K562 (cell line): ENCODE data around the gene ENPP5. TPM values are rescaled to one million over a fixed set of nuclear protein-coding genes. Genes with fewer than 3 reads are reported as not detected.

Experiments
- ATAC-seq: fragments of 200-7000 bp; cut with Tn5 transposase; 3 replicates; pipeline ENCODE4 v1.9.1; 2020; ENCODE audit warnings: moderate library complexity
- BruUV-seq: library from RNA; stranded (reverse); fragments of 400-500 nt; replicated peaks from 2 replicates; lab custom pipeline; 2021; lab: Mats Ljungman, UMichigan
- CTCF ChIA-PET: fragments of 300-600 bp; formaldehyde crosslinking; extraction: SDS; loops from one replicate; lab custom pipeline; 2021; ENCODE audit warnings: low intra/inter-chr PET ratio; lab: Yijun Ruan, JAX
- POLR2A ChIA-PET: fragments of 300-600, 350-650 bp; sonication (Branson Sonifier 250); formaldehyde crosslinking; extraction: SDS; loops from one replicate; lab custom pipeline; 2021; ENCODE audit warnings: antibody characterized with exemption, inconsistent platforms; lab: Yijun Ruan, JAX
- DNase-seq, 4 experiments: peaks; one replicate each; pipeline versions ENCODE4 v3.0.0 to v3.0.0-alpha.2; 2011 to 2018; ENCODE audit warnings: low spot score in 3 of 4, mixed read lengths in 3 of 4; ENCODE audit errors: extremely low read depth in 1 of 4
- FAIRE-seq: peaks from 2 replicates; lab custom pipeline; 2011; peaks lifted over from hg19 to GRCh38; lab: Jason Lieb, UNC
- H2AFZ ChIP-seq: 2 replicates; pipeline ENCODE4 v1.6.0; 2011; ENCODE audit warnings: low read depth, low read length, control low read depth, inconsistent platforms
- H3K27ac ChIP-seq: fragments of 200-600 bp; 3 replicates; pipeline ENCODE4 v1.8.0; 2011; ENCODE audit warnings: low read depth, mild to moderate bottlenecking, control low read depth, inconsistent platforms, low read length, moderate library complexity, mixed read lengths; ENCODE audit errors: extremely low read depth
- H3K27me3 ChIP-seq, 2 experiments: fragments of 300-600 bp in 1 of 2; 2 replicates in 1 of 2; 3 replicates in 1 of 2; pipeline versions ENCODE4 v1.6.0 to v1.8.0; 2011; ENCODE audit warnings: inconsistent platforms in 2 of 2, low read length in 2 of 2, mild to moderate bottlenecking in 1 of 2, mixed read lengths in 1 of 2, moderate library complexity in 1 of 2; ENCODE audit not compliant: control insufficient read depth in 2 of 2, insufficient read depth in 2 of 2
- H3K36me3 ChIP-seq: fragments of 300-600 bp; 3 replicates; pipeline ENCODE4 v1.8.0; 2011; ENCODE audit warnings: mild to moderate bottlenecking, low read length, inconsistent platforms; ENCODE audit not compliant: control insufficient read depth, insufficient read depth
- H3K4me1 ChIP-seq, 2 experiments: fragments of 200-600 bp in 1 of 2; replicated peaks in 1 of 2; 2 replicates in 1 of 2; 3 replicates in 1 of 2; pipeline versions ENCODE4 v1.5.1 to v1.8.0; 2011; ENCODE audit warnings: inconsistent platforms in 2 of 2, low read length in 2 of 2, mild to moderate bottlenecking in 1 of 2, mixed read lengths in 1 of 2, moderate library complexity in 1 of 2; ENCODE audit not compliant: control insufficient read depth in 2 of 2, insufficient read depth in 2 of 2
- H3K4me2 ChIP-seq: 2 replicates; pipeline ENCODE4 v1.6.1; 2011; ENCODE audit warnings: low read length, control low read depth, inconsistent platforms, mixed read lengths; ENCODE audit not compliant: insufficient read depth
- H3K4me3 ChIP-seq: fragments of 200-600 bp; sonication (generic), shearing (Covaris generic); 2 replicates; pipeline ENCODE4 v1.5.1; 2016; ENCODE audit warnings: control low read depth, inconsistent platforms
- H3K79me2 ChIP-seq: fragments of 200-600 bp; 3 replicates; pipeline ENCODE4 v1.8.0; 2011; ENCODE audit warnings: low read length, inconsistent platforms; ENCODE audit not compliant: control insufficient read depth, insufficient read depth
- H3K9ac ChIP-seq, 2 experiments: 2 replicates each; pipeline versions ENCODE4 v1.6.0 to v1.6.1; 2011; ENCODE audit warnings: low read depth in 2 of 2, low read length in 2 of 2, control low read depth in 1 of 2, inconsistent platforms in 1 of 2, mild to moderate bottlenecking in 1 of 2, mixed read lengths in 1 of 2; ENCODE audit not compliant: insufficient read depth in 1 of 2
- H3K9me1 ChIP-seq: one replicate; pipeline ENCODE4 v1.6.0; 2011; ENCODE audit warnings: inconsistent platforms, mild to moderate bottlenecking, low read length, moderate library complexity; ENCODE audit not compliant: control insufficient read depth, insufficient read depth
- H3K9me3 ChIP-seq: replicated peaks from 2 replicates; pipeline ENCODE4 v1.5.1; 2011; ENCODE audit warnings: low read depth, low read length, inconsistent platforms; ENCODE audit not compliant: control insufficient read depth, insufficient read depth
- H4K20me1 ChIP-seq: replicated peaks from 2 replicates; pipeline ENCODE4 v1.6.1; 2011; ENCODE audit warnings: low read length, inconsistent platforms, mixed read lengths; ENCODE audit not compliant: control insufficient read depth, insufficient read depth
- ADNP ChIP-seq: fragments of 200-800 bp; sonication (Bioruptor generic); IDR thresholded peaks from 2 replicates; pipeline ENCODE4 v1.6.1; 2016; ENCODE audit warnings: missing genetic modification characterization, missing compliant biosample characterization
- CC2D1A ChIP-seq: fragments of 450-650 bp; IDR thresholded peaks from 2 replicates; pipeline ENCODE4 v1.6.1; 2017; ENCODE audit warnings: mild to moderate bottlenecking
- DNMT1 ChIP-seq: fragments of 450-650 bp; IDR thresholded peaks from 2 replicates; pipeline ENCODE4 v1.6.1; 2016; ENCODE audit warnings: antibody characterized with exemption, mild to moderate bottlenecking
- FOXJ2 ChIP-seq: fragments of 200-800 bp; sonication (Bioruptor generic); IDR thresholded peaks from 2 replicates; pipeline ENCODE4 v1.6.1; 2016; ENCODE audit warnings: missing genetic modification characterization, missing compliant biosample characterization
- HLTF ChIP-seq: fragments of 450-650 bp; IDR thresholded peaks from 2 replicates; pipeline ENCODE4 v1.6.1; 2016
- HNRNPH1 ChIP-seq: fragments of 200-400 bp; formaldehyde crosslinking; optimal IDR thresholded peaks from 2 replicates; pipeline ENCODE3; 2017; ENCODE audit warnings: low read depth, mild to moderate bottlenecking, low read length, moderate library complexity
- JUND ChIP-seq, 2 experiments: IDR thresholded peaks; 2 replicates in 1 of 2; 3 replicates in 1 of 2; pipeline ENCODE4 v1.6.1; 2011; ENCODE audit warnings: borderline replicate concordance in 2 of 2, low read depth in 2 of 2, low read length in 2 of 2, improper control_type of control experiment in 1 of 2, missing biosample characterization in 1 of 2, missing genetic modification characterization in 1 of 2, missing genetic modification reagents in 1 of 2
- KAT8 ChIP-seq: fragments of 450-650 bp; IDR thresholded peaks from 2 replicates; pipeline ENCODE4 v1.6.1; 2016; ENCODE audit warnings: low read depth, mild to moderate bottlenecking
- NFXL1 ChIP-seq: fragments of 450-650 bp; formaldehyde crosslinking; IDR thresholded peaks from 2 replicates; pipeline ENCODE4 v1.4.0; 2021; ENCODE audit warnings: mild to moderate bottlenecking
- NR1H2 ChIP-seq: sonication (generic); formaldehyde crosslinking; IDR thresholded peaks from 2 replicates; pipeline ENCODE4 v1.4.0; 2020; ENCODE audit warnings: mild to moderate bottlenecking, missing genetic modification reagents
- NR2C2 ChIP-seq, 2 experiments: fragments of 200-800 bp in 1 of 2; sonication (Bioruptor generic) in 1 of 2; sonication (generic) in 1 of 2; formaldehyde crosslinking in 1 of 2; IDR thresholded peaks; 2 replicates each; pipeline versions ENCODE4 v1.6.1 to v1.8.0; 2016 to 2022; ENCODE audit warnings: mild to moderate bottlenecking in 1 of 2, missing compliant biosample characterization in 1 of 2, missing genetic modification characterization in 1 of 2, missing genetic modification reagents in 1 of 2
- POU5F1 ChIP-seq: fragments of 150-350 bp; IDR thresholded peaks from 2 replicates; pipeline ENCODE4 v1.6.1; 2014; ENCODE audit warnings: borderline replicate concordance, low read length, low read depth, mild to moderate bottlenecking; ENCODE audit not compliant: partially characterized antibody
- RFX7 ChIP-seq: fragments of 250-450 bp; sonication (Bioruptor Pico); IDR thresholded peaks from 2 replicates; pipeline ENCODE4 v1.5.1; 2021; ENCODE audit warnings: mild to moderate bottlenecking
- TAF9B ChIP-seq: fragments of 450-650 bp; IDR thresholded peaks from 2 replicates; pipeline ENCODE4 v1.6.1; 2018; ENCODE audit warnings: mild to moderate bottlenecking; ENCODE audit not compliant: partially characterized antibody
- TEAD4 ChIP-seq, 2 experiments: sonication (generic) in 1 of 2; formaldehyde crosslinking in 1 of 2; IDR thresholded peaks; 2 replicates each; pipeline versions ENCODE4 v1.6.1 to v1.8.0; 2012 to 2022; ENCODE audit warnings: borderline replicate concordance in 1 of 2, inconsistent platforms in 1 of 2, low read length in 1 of 2, mild to moderate bottlenecking in 1 of 2, missing genetic modification reagents in 1 of 2
- ZNF263 ChIP-seq: sonication (generic); formaldehyde crosslinking; IDR thresholded peaks from 2 replicates; pipeline ENCODE4 v1.8.0; 2022; ENCODE audit warnings: mild to moderate bottlenecking, missing genetic modification reagents, borderline replicate concordance
- ZNF431 ChIP-seq: sonication (generic); formaldehyde crosslinking; IDR thresholded peaks from 2 replicates; pipeline ENCODE4 v1.8.0; 2022; ENCODE audit warnings: mild to moderate bottlenecking, missing genetic modification reagents
- ZNF707 ChIP-seq: fragments of 250-450 bp; sonication (Bioruptor Pico); conservative IDR thresholded peaks from 2 replicates; pipeline ENCODE4 v1.8.0; 2022; ENCODE audit warnings: inconsistent platforms, mild to moderate bottlenecking, moderate library complexity
- WGBS: fragments of 100-300 bp; shearing (Covaris generic); methylation state at CpG from one replicate; pipeline ENCODE4 v1.1.6; 2016; ENCODE audit warnings: low coverage, mixed read lengths; ENCODE audit not compliant: insufficient coverage; ENCODE audit errors: missing lambda C conversion rate; 5-methylcytosine and 5-hydroxymethylcytosine counted together
- in situ Hi-C: fragments of 300-500 bp; cut with MboI; formaldehyde crosslinking; loops from 4 replicates; pipeline ENCODE4 v1.15.0; 2018; ENCODE audit warnings: inconsistent platforms, mixed read lengths
- intact Hi-C: fragments of 100-400 bp; cut with micrococcal nuclease; formaldehyde crosslinking; loops from 2 replicates; pipeline ENCODE4 v1.14.2; 2022
- polyA plus RNA-seq, 8 experiments: library from polyadenylated mRNA; depleted of rRNA in 4 of 8; stranded (reverse) in 5 of 8; unstranded in 3 of 8; fragments of >200 nt; fragmentation: Nextera tagmentation in 2 of 8; fragmentation: Illumina TruSeq in 1 of 8; extraction: Ambion mirVana in 2 of 8; extraction: Trizol in 1 of 8; gene quantifications; 2 replicates each; pipeline versions ENCODE4 v1.2.1 to v1.2.3, GENCODE V29; 2011 to 2014; ENCODE audit warnings: inconsistent platforms in 1 of 8, missing spikeins in 1 of 8
- total RNA-seq, 7 experiments: library from RNA; depleted of rRNA in 6 of 7; stranded (reverse); fragments of >200 nt in 6 of 7; fragmentation: Illumina TruSeq in 2 of 7; extraction: Trizol in 2 of 7; gene quantifications; 2 replicates each; pipeline versions ENCODE4 v1.2.1 to v1.2.3, GENCODE V29; 2011 to 2021; ENCODE audit warnings: low replicate concordance in 1 of 7
- TF ChIP-seq, protein P1 (sequence below), 2 experiments: IDR thresholded peaks in 1 of 2; conservative IDR thresholded peaks in 1 of 2; 2 replicates each; pipeline ENCODE4 v1.6.1; 2016; ENCODE audit warnings: low read depth in 2 of 2, mild to moderate bottlenecking in 1 of 2, missing compliant biosample characterization in 1 of 2, missing genetic modification characterization in 1 of 2, moderate library complexity in 1 of 2
- TF ChIP-seq, protein P2 (sequence below), 3 experiments: fragments of 200-800 bp in 1 of 3; sonication (Bioruptor generic) in 1 of 3; sonication (generic) in 1 of 3; formaldehyde crosslinking in 1 of 3; IDR thresholded peaks; 2 replicates each; pipeline versions ENCODE4 v1.6.1 to v1.8.0; 2016 to 2022; ENCODE audit warnings: mild to moderate bottlenecking in 2 of 3, missing compliant biosample characterization in 2 of 3, missing genetic modification characterization in 2 of 3, missing genetic modification reagents in 1 of 3

ENPP5 gene
- total and polyA plus RNA-seq, 9 of the 15 experiments (the other 6 are each of a cell fraction or from before 2014, with no cell fraction given) = not detected

DNA sequence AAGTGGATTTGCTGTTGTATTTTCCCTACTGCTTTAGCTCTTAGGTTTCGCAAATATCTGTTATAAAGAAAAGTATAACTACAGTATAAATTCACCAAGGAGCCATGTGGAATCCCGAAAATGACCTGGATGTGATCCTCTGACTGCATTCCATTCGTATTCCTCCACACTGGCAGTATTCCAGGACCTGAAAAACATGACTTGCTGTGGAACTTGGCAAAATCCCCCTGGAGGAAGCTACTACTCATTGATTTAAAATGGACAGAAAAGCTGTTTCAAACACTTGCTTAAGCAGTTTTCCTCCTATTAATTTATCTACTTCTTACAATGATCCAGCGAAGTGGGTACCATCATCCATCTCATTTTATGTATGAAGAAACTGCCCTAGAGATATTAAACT is 13.3 kb upstream of the ENPP5 start:
- Histone ChIP-seq H3K4me2 (no peak overlapping the region), H3K9ac (no peak overlapping the region), H3K79me2 (no peaks in the 10 kb centered on the region), H3K9me3 (no peaks in the 10 kb centered on the region), H3K4me3 (no peak overlapping the region), H3K4me1 (no peaks in the 10 kb centered on the region)
- in situ Hi-C loops = no loop called here
- CTCF ChIA-PET = no interaction called here
- WGBS = 0% methylated on average over 4 of the region's 4 CpGs
- TF ChIP-seq ZNF707 (CRISPR knock-in tag) = no peak
- no peak for TF ChIP-seq ZNF431 (CRISPR knock-in tag)
- no peak for TF ChIP-seq TAF9B
- TF ChIP-seq, protein P1, sequence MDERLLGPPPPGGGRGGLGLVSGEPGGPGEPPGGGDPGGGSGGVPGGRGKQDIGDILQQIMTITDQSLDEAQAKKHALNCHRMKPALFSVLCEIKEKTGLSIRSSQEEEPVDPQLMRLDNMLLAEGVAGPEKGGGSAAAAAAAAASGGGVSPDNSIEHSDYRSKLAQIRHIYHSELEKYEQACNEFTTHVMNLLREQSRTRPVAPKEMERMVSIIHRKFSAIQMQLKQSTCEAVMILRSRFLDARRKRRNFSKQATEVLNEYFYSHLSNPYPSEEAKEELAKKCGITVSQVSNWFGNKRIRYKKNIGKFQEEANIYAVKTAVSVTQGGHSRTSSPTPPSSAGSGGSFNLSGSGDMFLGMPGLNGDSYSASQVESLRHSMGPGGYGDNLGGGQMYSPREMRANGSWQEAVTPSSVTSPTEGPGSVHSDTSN (CRISPR knock-in tag; IDR thresholded peaks at IDR 0.05; ENCODE audit: low read depth) = no peak
- TF ChIP-seq, protein P1 (tag; conservative IDR thresholded peaks at IDR 0.05; ENCODE audit: low read depth) = no peak
- no peak for TF ChIP-seq POU5F1
- TF ChIP-seq NFXL1 (CRISPR knock-in tag) = no peak
- TF ChIP-seq, protein P2, sequence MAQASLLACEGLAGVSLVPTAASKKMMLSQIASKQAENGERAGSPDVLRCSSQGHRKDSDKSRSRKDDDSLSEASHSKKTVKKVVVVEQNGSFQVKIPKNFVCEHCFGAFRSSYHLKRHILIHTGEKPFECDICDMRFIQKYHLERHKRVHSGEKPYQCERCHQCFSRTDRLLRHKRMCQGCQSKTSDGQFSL (CRISPR knock-in tag; IDR thresholded peaks at IDR 0.05) = no peak
- TF ChIP-seq, protein P2 (tag; IDR thresholded peaks at IDR 0.05) = no peak
- no peak for TF ChIP-seq CC2D1A
- no peak for TF ChIP-seq NR1H2 (CRISPR knock-in tag)
- no peak for TF ChIP-seq JUND (IDR thresholded peaks at IDR 0.05; ENCODE audit: borderline replicate concordance, low read depth, low read length)
- no peak for TF ChIP-seq JUND (tag; IDR thresholded peaks at IDR 0.05; ENCODE audit: borderline replicate concordance, low read depth, low read length)
- no peak for TF ChIP-seq ZNF263
- no peak for TF ChIP-seq RFX7
- no peak for TF ChIP-seq FOXJ2 (tag)
- no peak for TF ChIP-seq NR2C2 (CRISPR knock-in tag; IDR thresholded peaks at IDR 0.05)
- no peak for TF ChIP-seq NR2C2 (tag; IDR thresholded peaks at IDR 0.05)
- no peak for TF ChIP-seq TEAD4 (IDR thresholded peaks at IDR 0.05; ENCODE audit: low read length)
- no peak for TF ChIP-seq TEAD4 (CRISPR knock-in tag; IDR thresholded peaks at IDR 0.05; ENCODE audit: borderline replicate concordance)
- no peak for TF ChIP-seq HNRNPH1
- TF ChIP-seq ADNP (tag) = no peak
- TF ChIP-seq KAT8 = no peak
- TF ChIP-seq DNMT1 = no peak
- no peak for TF ChIP-seq HLTF
- TF ChIP-seq, all 486 proteins: peak for 0
- Histone ChIP-seq H3K27me3 (no peaks in the 10 kb centered on the region), H3K36me3 (no peaks in the 10 kb centered on the region), H3K27ac (no peak overlapping the region), H4K20me1 (no peaks in the 10 kb centered on the region), H2AFZ (no peak overlapping the region), H3K9me1 (no peaks in the 10 kb centered on the region)
- POLR2A ChIA-PET = no interaction called here
- intact Hi-C loops = no loop called here
- ATAC-seq = no peak
- FAIRE-seq = no peak
- no TSS peak for BruUV-seq
- DNase-seq = no peak
